MM.1S (cell line): Measurements from ENCODE around the gene AUH.

Source experiments
- CTCF ChIP-seq: fragments of 300-600 bp; sonication (generic); IDR thresholded peaks from 2 replicates; pipeline ENCODE4 v1.5.1; 2016; ENCODE audit warnings: antibody characterized with exemption, low read length, mixed read lengths
- EZH2 ChIP-seq: fragments of 300-600 bp; sonication (generic); optimal IDR thresholded peaks from 2 replicates; pipeline ENCODE3; 2017; ENCODE audit warnings: low read depth, mild to moderate bottlenecking, antibody characterized with exemption, low read length, mixed read lengths

- TF ChIP-seq CTCF (no peak), EZH2 (no peak)
Measured at GRCh38 chr9:91333551-91333950, 28.2 kb downstream of the AUH start.
